Colonic mucosa (tissue), 4 donors: ENCODE results near the gene FAM13A. TPM values are rescaled to one million over a fixed set of nuclear protein-coding genes. Genes with fewer than 3 reads are reported as not detected.

Experiments
- DNase-seq: peaks from one replicate; pipeline ENCODE4 v3.0.0-alpha.2; 2020
- H3K27ac ChIP-seq: fragments of 200-600 bp; one replicate; pipeline ENCODE4 v1.8.0; 2021
- H3K27me3 ChIP-seq: fragments of 200-600 bp; one replicate; pipeline ENCODE4 v1.8.0; 2021
- H3K36me3 ChIP-seq: fragments of 200-600 bp; one replicate; pipeline ENCODE4 v1.8.0; 2021
- H3K4me1 ChIP-seq: fragments of 200-600 bp; one replicate; pipeline ENCODE4 v1.8.0; 2021; ENCODE audit warnings: mild to moderate bottlenecking
- H3K4me3 ChIP-seq: fragments of 200-600 bp; one replicate; pipeline ENCODE4 v1.8.0; 2021
- H3K9ac ChIP-seq, 2 donors: one replicate each; pipeline ENCODE4 v1.7.0; 2013; ENCODE audit warnings: control low read depth in 2 of 2, low read depth in 2 of 2, low read length in 2 of 2
- H3K9me3 ChIP-seq: fragments of 200-600 bp; one replicate; pipeline ENCODE4 v1.8.0; 2021
- CTCF ChIP-seq: fragments of 200-600 bp; IDR thresholded peaks from one replicate; pipeline ENCODE4 v1.8.0; 2022; ENCODE audit warnings: antibody characterized with exemption, mild to moderate bottlenecking
- intact Hi-C: fragments of 100-400 bp; cut with DNase I; formaldehyde crosslinking; loops from one replicate; pipeline ENCODE4 v1.14.1; 2022
- total RNA-seq, 2 donors: library from RNA; stranded (reverse); fragmentation: NEBNext Ultra II Directional in 1 of 2; extraction: Animal tissue kit (Norgen Biotek cat#: 25700) in 1 of 2; gene quantifications; one replicate each; pipeline ENCODE4 v1.2.1, GENCODE V29; 2021
- donor health status: healthy.
- donor health status: DM: no; HTN: no; CAD: no.
- donor health status: DM: no; HTN: no; CAD: no.

The FAM13A gene
- total RNA-seq, 2 donors from 2014 or later, result 34.0 to 248 TPM

DNA sequence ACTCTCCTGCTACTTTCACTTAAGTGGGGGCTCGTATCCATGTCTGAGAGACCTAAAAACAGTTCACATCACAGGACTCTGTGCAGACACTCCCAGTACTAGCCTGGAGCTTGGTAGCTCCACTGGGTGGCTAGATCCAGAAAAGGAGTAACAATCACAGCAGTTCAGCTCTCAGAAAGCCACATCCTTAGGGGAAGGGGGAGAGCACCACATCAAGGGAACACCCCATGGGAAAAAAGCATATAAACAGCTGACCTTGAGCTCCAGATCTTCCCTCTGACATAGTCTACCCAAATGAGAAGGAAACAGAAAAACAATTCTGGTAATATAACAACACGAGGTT, 175.8 kb downstream of the FAM13A start:
- no peaks in the 10 kb centered on the region for H3K36me3 ChIP-seq
- no peaks in the 10 kb centered on the region for H3K9me3 ChIP-seq
- H3K4me3 ChIP-seq, result no peak overlapping the region
- intact Hi-C loops, result no loop called here
- no peak for TF ChIP-seq CTCF
- H3K4me1 ChIP-seq, result no peaks in the 10 kb centered on the region
- no peak overlapping the region for H3K27ac ChIP-seq
- H3K27me3 ChIP-seq, result no peaks in the 10 kb centered on the region
- no peak for DNase-seq
- no peak overlapping the region for H3K9ac ChIP-seq

GRCh38 chr4:88880501-88881226, 176.3 kb downstream of the FAM13A start:
- no peak overlapping the region for H3K27ac ChIP-seq
- TF ChIP-seq CTCF, result no peak
- no peak overlapping the region for H3K9ac ChIP-seq
- no peaks in the 10 kb centered on the region for H3K9me3 ChIP-seq
- intact Hi-C loops, result no loop called here
- no peaks in the 10 kb centered on the region for H3K27me3 ChIP-seq
- DNase-seq, result no peak
- no peaks in the 10 kb centered on the region for H3K4me1 ChIP-seq
- no peak overlapping the region for H3K4me3 ChIP-seq
- H3K36me3 ChIP-seq, result no peaks in the 10 kb centered on the region

- DNase-seq, result no peak
- no peaks in the 10 kb centered on the region for H3K36me3 ChIP-seq
- TF ChIP-seq CTCF, result no peak
- no peak overlapping the region for H3K4me3 ChIP-seq
- no peaks in the 10 kb centered on the region for H3K27me3 ChIP-seq
- H3K4me1 ChIP-seq, result no peaks in the 10 kb centered on the region
- intact Hi-C loops, result no loop called here
- H3K9me3 ChIP-seq, result no peaks in the 10 kb centered on the region
- no peak overlapping the region for H3K27ac ChIP-seq
- H3K9ac ChIP-seq, result no peak overlapping the region
Measured at GRCh38 chr4:88879991-88880390, 177.0 kb downstream of the FAM13A start.

DNA sequence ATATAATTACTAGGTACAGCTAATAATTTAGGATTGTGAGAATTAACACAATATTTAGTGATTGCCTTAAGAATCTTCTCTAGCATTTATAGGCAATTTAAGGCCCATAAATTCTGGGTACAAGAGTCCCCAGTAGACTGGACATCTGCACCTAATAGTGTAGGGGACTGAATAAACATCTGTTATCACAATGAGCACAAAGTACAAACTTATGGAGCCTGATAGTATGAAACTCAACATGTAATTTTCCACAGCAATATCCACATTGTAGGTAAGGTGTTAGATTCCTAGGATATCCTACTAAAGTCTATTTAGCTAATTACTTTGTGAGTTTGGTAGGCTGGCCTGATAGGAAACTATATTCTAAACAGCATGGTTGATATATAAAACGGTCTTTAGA, 178.3 kb downstream of the FAM13A start:
- Histone ChIP-seq H3K4me3 (no peak overlapping the region), H3K27ac (no peak overlapping the region), H3K9me3 (no peaks in the 10 kb centered on the region), H3K9ac (no peak overlapping the region), H3K27me3 (no peaks in the 10 kb centered on the region), H3K4me1 (no peaks in the 10 kb centered on the region), H3K36me3 (no peaks in the 10 kb centered on the region)
- no peak for TF ChIP-seq CTCF
- DNase-seq, result no peak
- intact Hi-C loops, result no loop called here

- TF ChIP-seq CTCF, result no peak
- Histone ChIP-seq H3K4me3 (no peak overlapping the region), H3K27me3 (no peaks in the 10 kb centered on the region), H3K9ac (no peak overlapping the region), H3K9me3 (no peaks in the 10 kb centered on the region), H3K4me1 (no peaks in the 10 kb centered on the region), H3K27ac (no peak overlapping the region), H3K36me3 (no peaks in the 10 kb centered on the region)
- no peak for DNase-seq
- intact Hi-C loops, result no loop called here
Measured at GRCh38 chr4:88870428-88870827, 186.6 kb downstream of the FAM13A start.
